GM19463 (cell line): ENCODE measurements around the gene PCGF3.
"Not testable (repeated sequence)": the region's sequence is repeated elsewhere in the genome, so short reads cannot be mapped to it uniquely, and the experiment has no call there.

ENCODE experiments used
- ATAC-seq: cut with Tn5 transposase; IDR thresholded peaks from one replicate; pipeline ENCODE4 v1.9.1; 2021; ENCODE audit warnings: mild to moderate bottlenecking, moderate library complexity; ENCODE audit not compliant: unreplicated experiment

Gene PCGF3

GRCh38 chr4:791898-792625 is 86.4 kb downstream of the PCGF3 start:
- no peak for ATAC-seq

DNA sequence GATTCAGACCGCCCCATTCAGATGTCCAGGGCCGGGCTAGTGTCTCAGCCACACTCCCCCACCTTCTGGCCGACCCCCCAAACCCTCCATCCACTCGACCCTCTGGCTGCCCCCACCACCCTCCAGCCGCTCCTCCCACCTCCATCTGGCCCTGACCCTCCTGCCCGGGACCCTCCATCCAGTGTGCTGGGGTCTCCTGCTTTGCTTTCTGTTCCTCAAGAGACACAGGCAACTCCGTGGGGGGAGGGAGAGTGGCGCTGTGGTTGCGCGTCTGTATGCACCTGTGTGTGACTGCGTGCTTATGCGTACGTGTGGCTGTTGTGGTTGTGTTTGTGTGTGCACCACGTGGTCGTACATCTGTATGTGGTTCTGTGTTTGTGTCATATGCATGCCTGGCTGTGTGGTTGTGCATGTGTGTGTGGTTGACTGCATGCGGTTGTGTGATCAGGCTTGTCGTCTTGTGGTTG is 87.0 kb downstream of the PCGF3 start:
- no peak for ATAC-seq

DNA sequence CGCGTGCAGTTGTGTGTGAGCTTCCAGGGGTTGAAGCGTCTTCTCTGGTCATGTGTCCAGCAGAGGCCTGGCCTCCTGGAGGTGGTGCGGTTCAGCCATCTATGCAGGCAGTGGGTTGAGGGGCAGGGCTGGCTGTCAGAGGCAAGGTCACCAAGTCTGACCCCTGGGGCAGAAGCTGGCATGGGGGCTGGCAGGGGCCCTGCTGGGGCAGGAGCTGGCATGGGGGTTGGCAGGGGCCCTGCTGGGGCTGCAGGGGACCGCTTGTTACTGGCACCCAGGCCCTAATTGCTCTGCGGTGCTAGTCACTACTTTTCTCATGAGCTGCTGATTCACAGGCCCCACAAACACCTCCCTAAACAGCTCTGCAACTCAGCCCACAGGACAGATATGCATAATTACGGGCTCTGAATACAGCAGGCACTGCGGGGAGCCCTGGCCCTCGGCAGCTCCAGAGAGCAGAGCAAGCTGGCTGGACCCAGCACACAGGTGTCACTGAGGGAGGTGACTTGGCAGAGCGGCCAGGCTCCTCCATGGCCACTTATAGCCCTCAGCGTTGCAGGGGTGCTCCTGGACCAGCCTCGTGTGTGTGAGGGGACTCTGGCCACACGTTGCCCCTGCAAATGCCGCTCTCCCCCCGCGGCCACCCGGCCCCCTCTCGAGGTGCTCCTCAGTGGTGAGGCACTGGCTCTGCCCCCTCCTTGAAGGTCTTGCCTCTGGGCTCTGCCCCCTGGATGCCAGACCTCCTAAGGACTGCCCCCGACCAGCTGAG is 87.6 kb downstream of the PCGF3 start:
- ATAC-seq: no peak

GRCh38 chr4:793941-794621 is 88.4 kb downstream of the PCGF3 start:
- no peak for ATAC-seq

GRCh38 chr4:794900-795725 is 89.5 kb downstream of the PCGF3 start:
- no peak for ATAC-seq

DNA sequence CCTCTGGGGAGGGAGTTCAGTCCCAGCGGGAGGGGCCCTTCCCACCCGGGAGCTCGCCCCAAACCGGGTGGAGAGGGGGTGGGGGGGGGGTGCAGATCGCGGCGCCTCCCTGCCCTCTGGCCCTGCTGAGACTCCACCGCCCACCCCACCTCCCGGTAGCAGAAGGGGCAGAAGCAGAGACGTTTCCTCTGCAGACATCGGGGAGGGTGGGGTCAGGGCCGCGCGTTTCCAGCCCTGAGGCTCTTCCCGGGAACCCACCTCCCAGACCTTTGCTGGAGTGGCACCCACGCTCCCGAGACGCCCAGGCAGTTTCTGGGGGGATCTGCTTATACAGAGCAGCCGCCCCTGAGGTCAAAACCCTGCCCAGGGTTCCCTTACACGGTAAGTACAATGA is 90.1 kb downstream of the PCGF3 start:
- no peak for ATAC-seq

DNA sequence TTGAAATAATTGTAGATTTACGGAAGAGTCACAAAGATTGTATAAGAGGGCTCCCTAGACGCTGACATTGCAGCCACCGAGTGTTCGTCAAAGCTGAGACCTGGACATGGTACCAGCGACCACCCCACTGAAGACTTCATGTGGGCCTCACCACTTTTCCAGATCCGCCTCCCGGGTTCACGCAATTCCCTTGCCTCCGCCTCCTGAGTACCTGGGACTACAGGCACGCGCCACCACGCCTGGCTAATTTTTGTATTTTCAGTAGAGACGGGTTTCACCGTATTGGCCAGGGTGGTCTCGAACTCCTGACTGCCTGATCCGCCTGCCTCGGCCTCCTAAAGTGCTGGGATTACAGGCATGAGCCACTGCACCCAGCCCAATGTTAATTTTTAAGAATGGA is 90.6 kb downstream of the PCGF3 start:
- no peak for ATAC-seq

GRCh38 chr4:797066-797465 is 91.4 kb downstream of the PCGF3 start:
- ATAC-seq: no peak

DNA sequence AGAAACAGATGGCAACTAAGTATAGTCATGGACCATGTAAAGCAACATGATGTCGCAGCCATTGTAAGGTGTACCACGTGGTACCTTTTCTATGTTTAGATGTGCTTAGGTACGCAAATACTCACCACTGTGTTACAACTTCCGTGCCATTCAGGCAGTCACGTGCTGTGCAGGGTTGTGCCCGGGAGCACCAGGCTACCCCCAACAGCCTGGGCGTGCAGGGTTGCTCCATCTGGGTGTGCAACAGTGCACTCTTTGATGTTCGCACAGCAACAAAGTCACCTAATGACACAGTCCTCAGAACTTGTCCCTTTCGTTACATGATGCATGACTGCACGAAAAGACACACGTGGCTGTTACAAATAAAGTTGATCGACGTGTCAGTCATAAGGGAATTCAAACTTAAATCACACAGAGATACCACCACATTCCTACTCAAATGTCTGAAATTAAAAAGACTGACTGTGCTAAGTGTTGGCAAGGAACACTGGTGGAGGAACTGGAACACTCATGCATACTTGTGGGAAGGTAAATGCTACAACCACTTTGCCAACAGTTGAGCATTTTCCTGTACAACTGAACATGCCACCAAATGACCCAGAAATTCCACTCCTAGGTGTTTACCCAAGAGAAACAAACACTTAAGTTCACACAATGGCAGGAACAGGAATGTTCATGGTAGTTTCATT is 95.9 kb downstream of the PCGF3 start:
- no peak for ATAC-seq

- ATAC-seq: no peak
Observed at GRCh38 chr4:803884-804283, 98.3 kb downstream of the PCGF3 start.

- no peak for ATAC-seq
Observed at GRCh38 chr4:804804-805203, 99.2 kb downstream of the PCGF3 start.

- not testable (repeated sequence) for ATAC-seq
Observed at GRCh38 chr4:806979-807378, 101.3 kb downstream of the PCGF3 start.

DNA sequence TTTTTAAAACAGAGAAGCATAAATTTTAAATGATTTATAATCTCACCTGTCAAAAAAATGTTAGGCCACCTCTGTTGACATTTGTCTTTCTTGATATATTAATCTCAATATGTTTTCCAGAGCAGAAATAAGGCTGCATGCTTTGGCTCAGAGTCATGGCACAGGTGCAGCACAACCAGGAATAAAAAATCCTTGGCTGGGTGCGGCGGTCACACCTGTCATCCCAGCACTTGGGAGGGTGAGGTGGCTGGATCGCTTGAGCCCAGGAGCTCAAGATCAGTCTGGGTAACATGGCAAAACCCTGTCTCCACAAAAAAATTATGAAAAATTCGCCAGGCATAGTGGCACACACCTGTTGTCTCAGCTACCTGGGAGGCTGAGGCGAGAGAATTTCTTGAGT is 102.2 kb downstream of the PCGF3 start:
- ATAC-seq: no peak

- ATAC-seq: no peak
Observed at GRCh38 chr4:808860-809570, 103.4 kb downstream of the PCGF3 start.

DNA sequence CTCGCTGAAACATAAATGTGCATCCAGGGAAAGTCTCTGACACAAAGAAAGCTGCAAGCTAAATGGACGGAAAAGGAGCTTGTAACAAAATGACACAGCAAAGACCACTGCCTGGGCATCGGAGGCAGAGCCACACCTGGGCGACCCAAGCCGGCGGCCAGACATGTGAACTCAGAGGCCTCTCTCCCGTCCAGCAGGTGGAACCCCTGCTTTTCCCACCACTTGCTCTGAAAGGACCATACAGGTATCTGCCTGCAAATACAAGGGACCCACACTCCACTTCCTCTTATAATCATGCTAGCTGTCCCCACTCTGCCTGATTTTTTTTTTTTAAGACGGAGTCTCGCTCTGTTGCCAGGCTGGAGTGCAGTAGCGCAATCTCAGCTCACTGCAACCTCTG is 108.3 kb downstream of the PCGF3 start:
- ATAC-seq: no peak

- ATAC-seq: no peak
Observed at GRCh38 chr4:814312-814850, 108.7 kb downstream of the PCGF3 start.

GRCh38 chr4:815464-816146 is 110.0 kb downstream of the PCGF3 start:
- no peak for ATAC-seq

- ATAC-seq: no peak
Observed at GRCh38 chr4:818106-818921, 112.7 kb downstream of the PCGF3 start.
